Osteocyte (in vitro differentiated cells): ENCODE results near the gene ZNF354B. TPM values are rescaled to one million over a fixed set of nuclear protein-coding genes. Genes with fewer than 3 reads are reported as not detected.
"Not testable (repeated sequence)": the region's sequence is repeated elsewhere in the genome, so short reads cannot be mapped to it uniquely, and the experiment has no call there.

Experiments used
- DNase-seq: peaks from one replicate; pipeline ENCODE4 v3.0.0; 2021; ENCODE audit warnings: mixed read lengths; ENCODE audit not compliant: unreplicated experiment; ENCODE audit errors: extremely low spot score
- H3K27ac Mint-ChIP-seq: one replicate; pipeline ENCODE4 v1.8.0; 2021; ENCODE audit warnings: mild to moderate bottlenecking, mixed read lengths; ENCODE audit not compliant: unreplicated experiment
- H3K27me3 Mint-ChIP-seq: one replicate; pipeline ENCODE4 v1.8.0; 2021; ENCODE audit warnings: mixed read lengths; ENCODE audit not compliant: unreplicated experiment
- H3K36me3 Mint-ChIP-seq: one replicate; pipeline ENCODE4 v1.8.0; 2021; ENCODE audit warnings: mixed read lengths; ENCODE audit not compliant: unreplicated experiment
- H3K4me1 Mint-ChIP-seq: one replicate; pipeline ENCODE4 v1.8.0; 2021; ENCODE audit warnings: mixed read lengths; ENCODE audit not compliant: unreplicated experiment
- H3K4me3 Mint-ChIP-seq: one replicate; pipeline ENCODE4 v1.8.0; 2021; ENCODE audit warnings: mild to moderate bottlenecking, moderate library complexity, mixed read lengths; ENCODE audit not compliant: unreplicated experiment
- H3K9me3 Mint-ChIP-seq: one replicate; pipeline ENCODE4 v1.8.0; 2021; ENCODE audit warnings: mixed read lengths; ENCODE audit not compliant: unreplicated experiment
- total RNA-seq: library from RNA; stranded (reverse); gene quantifications from 2 replicates; pipeline ENCODE4 v1.2.1, GENCODE V29; 2021
- TF ChIP-seq, protein P1 (sequence below): fragments of 200-600 bp; sonication (generic); IDR thresholded peaks from 2 replicates; pipeline ENCODE4 v1.5.0; 2021; ENCODE audit warnings: antibody characterized with exemption, mild to moderate bottlenecking, moderate library complexity

The ZNF354B gene
- total RNA-seq, 1 donor from 2014 or later: 20.0 TPM

DNA sequence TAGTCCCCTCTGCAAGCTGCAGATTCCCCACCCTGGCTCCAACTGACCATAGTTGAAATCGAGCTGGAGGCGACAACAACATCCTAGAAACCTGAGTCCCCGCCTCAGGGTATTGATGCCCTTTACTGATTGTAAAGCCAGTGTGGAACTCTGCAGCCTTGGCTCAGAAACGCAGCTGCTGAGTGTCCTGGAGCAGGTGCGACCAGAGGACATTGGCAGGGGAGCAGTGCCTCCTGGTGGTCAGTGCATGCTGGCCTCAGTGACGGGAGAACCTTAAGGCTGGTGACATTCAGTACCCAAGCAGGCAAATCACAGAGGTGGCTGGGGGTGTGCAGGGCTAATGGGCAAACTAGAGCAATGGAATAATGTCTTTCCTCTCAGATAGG lies 20.4 kb upstream of the ZNF354B start:
- no peaks in the 10 kb centered on the region for H3K4me1 Mint-ChIP-seq
- TF ChIP-seq, protein P1, sequence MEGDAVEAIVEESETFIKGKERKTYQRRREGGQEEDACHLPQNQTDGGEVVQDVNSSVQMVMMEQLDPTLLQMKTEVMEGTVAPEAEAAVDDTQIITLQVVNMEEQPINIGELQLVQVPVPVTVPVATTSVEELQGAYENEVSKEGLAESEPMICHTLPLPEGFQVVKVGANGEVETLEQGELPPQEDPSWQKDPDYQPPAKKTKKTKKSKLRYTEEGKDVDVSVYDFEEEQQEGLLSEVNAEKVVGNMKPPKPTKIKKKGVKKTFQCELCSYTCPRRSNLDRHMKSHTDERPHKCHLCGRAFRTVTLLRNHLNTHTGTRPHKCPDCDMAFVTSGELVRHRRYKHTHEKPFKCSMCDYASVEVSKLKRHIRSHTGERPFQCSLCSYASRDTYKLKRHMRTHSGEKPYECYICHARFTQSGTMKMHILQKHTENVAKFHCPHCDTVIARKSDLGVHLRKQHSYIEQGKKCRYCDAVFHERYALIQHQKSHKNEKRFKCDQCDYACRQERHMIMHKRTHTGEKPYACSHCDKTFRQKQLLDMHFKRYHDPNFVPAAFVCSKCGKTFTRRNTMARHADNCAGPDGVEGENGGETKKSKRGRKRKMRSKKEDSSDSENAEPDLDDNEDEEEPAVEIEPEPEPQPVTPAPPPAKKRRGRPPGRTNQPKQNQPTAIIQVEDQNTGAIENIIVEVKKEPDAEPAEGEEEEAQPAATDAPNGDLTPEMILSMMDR: peak; percentile 21
- H3K4me3 Mint-ChIP-seq: no peak overlapping the region
- H3K27ac Mint-ChIP-seq: no peak overlapping the region
- H3K9me3 Mint-ChIP-seq: peaks cover 22% of the 10 kb centered on the region
- DNase-seq: no peak
- H3K36me3 Mint-ChIP-seq: no peaks in the 10 kb centered on the region
- no peaks in the 10 kb centered on the region for H3K27me3 Mint-ChIP-seq

DNA sequence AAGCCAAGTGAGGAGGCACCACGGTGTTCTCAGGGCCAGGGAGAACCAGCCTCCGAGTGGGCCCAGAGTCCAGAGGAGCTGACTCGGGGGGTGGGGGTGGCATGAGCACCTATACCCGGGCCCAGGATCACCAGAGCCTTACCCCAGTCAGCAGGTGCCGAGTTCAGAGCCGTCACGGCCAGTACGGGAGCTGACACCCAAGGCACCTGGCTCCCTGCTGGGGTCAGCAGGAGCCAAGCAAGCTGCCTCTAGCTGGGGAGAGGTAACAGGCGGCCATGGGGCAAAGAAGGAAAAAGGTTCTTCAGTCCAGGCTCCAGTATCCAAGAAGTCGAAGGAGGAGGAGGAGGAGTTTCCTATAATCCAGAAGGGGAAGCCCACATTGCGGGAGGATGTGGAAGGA lies 19.4 kb upstream of the ZNF354B start:
- H3K36me3 Mint-ChIP-seq, H3K4me1 Mint-ChIP-seq, H3K4me3 Mint-ChIP-seq, DNase-seq, H3K27ac Mint-ChIP-seq, H3K27me3 Mint-ChIP-seq: not testable (repeated sequence)
- peaks cover 24% of the 10 kb centered on the region for H3K9me3 Mint-ChIP-seq

DNA sequence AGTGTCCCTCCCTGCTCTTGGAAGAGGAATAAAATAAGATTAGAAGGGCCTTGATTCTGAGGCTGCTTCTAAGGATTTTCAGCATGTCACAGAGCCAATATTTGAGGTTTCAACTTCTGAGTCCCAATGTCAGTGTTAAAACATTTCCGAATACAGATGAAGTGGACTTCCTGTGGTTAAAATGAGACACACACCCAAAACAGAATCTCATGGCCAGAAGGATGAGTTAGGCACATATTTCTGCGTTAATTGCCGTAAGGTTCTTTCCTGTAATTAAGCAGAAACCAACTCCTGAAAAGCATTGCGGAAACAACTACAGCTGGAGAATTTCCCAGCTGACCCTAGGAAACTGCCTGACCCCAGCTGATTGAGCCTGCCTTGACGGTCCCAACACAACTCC lies 10.4 kb upstream of the ZNF354B start:
- no peaks in the 10 kb centered on the region for H3K27me3 Mint-ChIP-seq
- no peaks in the 10 kb centered on the region for H3K36me3 Mint-ChIP-seq
- H3K4me1 Mint-ChIP-seq: no peaks in the 10 kb centered on the region
- H3K27ac Mint-ChIP-seq: no peak overlapping the region
- peaks cover 14% of the 10 kb centered on the region for H3K9me3 Mint-ChIP-seq
- DNase-seq: no peak
- TF ChIP-seq, protein P1: no peak
- H3K4me3 Mint-ChIP-seq: no peak overlapping the region

DNA sequence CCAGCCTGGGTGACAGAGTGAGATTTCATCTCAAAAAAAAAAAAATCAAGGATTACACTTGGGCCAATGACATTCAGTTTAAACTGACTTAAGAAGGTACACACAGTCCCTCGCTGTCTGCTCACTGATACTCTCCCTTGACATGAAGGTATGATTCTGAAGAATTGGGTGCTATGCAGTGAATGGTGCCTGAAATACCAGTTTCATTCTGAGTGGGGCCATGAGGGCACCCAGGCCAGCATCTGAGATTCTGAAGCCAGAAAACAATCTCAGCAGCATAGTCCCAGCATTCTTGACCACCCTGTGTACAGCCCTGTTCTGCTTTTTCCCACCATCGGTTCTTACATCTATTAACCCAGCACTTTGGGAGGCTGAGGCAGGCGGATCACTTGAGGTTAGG lies 7.8 kb upstream of the ZNF354B start:
- Mint-ChIP-seq H3K36me3 (no peaks in the 10 kb centered on the region), H3K4me3 (no peak overlapping the region), H3K9me3 (peaks cover 15% of the 10 kb centered on the region), H3K27me3 (no peaks in the 10 kb centered on the region), H3K27ac (no peak overlapping the region), H3K4me1 (no peaks in the 10 kb centered on the region)
- TF ChIP-seq, protein P1: no peak
- no peak for DNase-seq

DNA sequence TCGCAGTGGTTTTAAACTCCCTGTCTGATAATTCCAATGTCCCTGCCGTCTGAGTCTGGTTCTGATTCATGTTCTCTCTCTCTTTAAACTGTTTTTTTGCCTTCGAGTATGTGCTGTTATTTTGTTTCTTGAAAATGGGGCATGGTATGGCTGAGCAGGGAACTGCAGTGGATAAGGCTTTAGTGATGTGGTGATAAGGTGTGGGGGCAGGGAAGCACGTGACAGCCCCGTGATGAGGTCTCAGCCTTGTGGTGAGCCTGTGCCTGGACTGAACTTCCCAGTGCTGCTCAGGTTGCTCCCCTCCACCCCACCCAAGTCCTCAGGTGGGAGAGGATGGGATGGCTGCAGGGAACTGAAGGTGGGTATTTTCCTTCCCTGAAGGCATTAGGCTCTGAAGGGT lies 5.5 kb upstream of the ZNF354B start:
- no peaks in the 10 kb centered on the region for H3K36me3 Mint-ChIP-seq
- H3K27me3 Mint-ChIP-seq: no peaks in the 10 kb centered on the region
- H3K27ac Mint-ChIP-seq: no peak overlapping the region
- DNase-seq: no peak
- peaks cover 17% of the 10 kb centered on the region for H3K9me3 Mint-ChIP-seq
- no peaks in the 10 kb centered on the region for H3K4me1 Mint-ChIP-seq
- H3K4me3 Mint-ChIP-seq: no peak overlapping the region
- TF ChIP-seq, protein P1: no peak

DNA sequence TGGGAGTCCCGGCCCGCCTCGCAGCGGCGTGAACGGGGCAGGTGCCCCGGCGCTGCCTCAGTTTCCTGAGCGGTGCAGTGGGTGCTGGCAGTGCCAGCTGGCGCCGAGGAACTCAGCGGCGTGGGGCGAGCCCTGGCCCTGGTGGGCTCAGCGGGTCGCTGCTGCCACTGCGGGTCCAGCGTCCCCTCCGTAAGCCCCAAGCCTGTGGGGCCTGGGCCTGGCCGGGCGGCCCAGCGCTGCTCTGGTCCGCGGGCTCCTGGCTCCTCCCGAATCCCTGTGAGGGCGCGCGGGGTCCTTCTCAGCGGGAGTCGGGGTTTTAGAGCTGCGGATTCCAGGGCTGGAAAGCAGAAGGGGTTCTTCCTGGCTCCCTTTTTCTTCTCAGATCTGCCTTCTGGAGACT lies 862 bp downstream of the ZNF354B start:
- peaks cover 18% of the 10 kb centered on the region for H3K36me3 Mint-ChIP-seq
- H3K9me3 Mint-ChIP-seq, H3K27ac Mint-ChIP-seq, H3K27me3 Mint-ChIP-seq: not testable (repeated sequence)
- H3K4me3 Mint-ChIP-seq: peak overlapping the region; percentile 76
- DNase-seq: peak; percentile 44
- peaks cover 16% of the 10 kb centered on the region for H3K4me1 Mint-ChIP-seq
